DOHH2 (cell line): ENCODE data around the gene RABGAP1.

Experiments
- H3F3A ChIP-seq: fragments of 200-600 bp; sonication (generic), shearing (Covaris generic); 2 replicates; pipeline ENCODE4 v1.6.0; 2016; ENCODE audit warnings: antibody characterized with exemption, mild to moderate bottlenecking; ENCODE audit not compliant: control insufficient read depth, insufficient read depth
- H3K27ac ChIP-seq: fragments of 200-600 bp; sonication (generic); 2 replicates; pipeline ENCODE4 v1.5.1; 2014; ENCODE audit warnings: low read depth, mild to moderate bottlenecking, low read length, moderate library complexity
- H3K27me3 ChIP-seq: fragments of 200-600 bp; sonication (generic); 2 replicates; pipeline ENCODE4 v1.6.1; 2014; ENCODE audit warnings: mild to moderate bottlenecking, low read length, mixed read lengths; ENCODE audit not compliant: control insufficient read depth
- H3K36me3 ChIP-seq: fragments of 200-600 bp; sonication (generic); 2 replicates; pipeline ENCODE4 v1.6.1; 2014; ENCODE audit warnings: mild to moderate bottlenecking, low read length, moderate library complexity, mixed read lengths; ENCODE audit not compliant: control insufficient read depth
- H3K4me1 ChIP-seq: fragments of 200-600 bp; sonication (generic); 2 replicates; pipeline ENCODE4 v1.6.1; 2014; ENCODE audit warnings: mild to moderate bottlenecking, low read length, mixed read lengths; ENCODE audit not compliant: control insufficient read depth
- H3K4me2 ChIP-seq: fragments of 200-600 bp; sonication (generic); 2 replicates; pipeline ENCODE4 v1.6.0; 2014; ENCODE audit warnings: mild to moderate bottlenecking, low read length, moderate library complexity
- H3K4me3 ChIP-seq: fragments of 200-600 bp; sonication (generic); 2 replicates; pipeline ENCODE4 v1.5.1; 2014; ENCODE audit warnings: mild to moderate bottlenecking, low read length, mixed read lengths
- H3K79me2 ChIP-seq: fragments of 200-600 bp; sonication (generic); 2 replicates; pipeline ENCODE4 v1.6.1; 2014; ENCODE audit warnings: mild to moderate bottlenecking, low read length, mixed read lengths; ENCODE audit not compliant: control insufficient read depth
- H3K9me2 ChIP-seq: fragments of 200-600 bp; sonication (generic); replicated peaks from 2 replicates; pipeline ENCODE4 v1.6.1; 2014; ENCODE audit warnings: mild to moderate bottlenecking, low read length, mixed read lengths; ENCODE audit not compliant: control insufficient read depth
- H3K9me3 ChIP-seq: fragments of 200-600 bp; sonication (generic); 2 replicates; pipeline ENCODE4 v1.6.1; 2014; ENCODE audit warnings: antibody characterized with exemption, low read length, mixed read lengths; ENCODE audit not compliant: control insufficient read depth, insufficient read depth
- H4K20me1 ChIP-seq: fragments of 200-600 bp; sonication (generic); 2 replicates; pipeline ENCODE4 v1.6.0; 2014; ENCODE audit warnings: low read depth, mild to moderate bottlenecking, antibody characterized with exemption, low read length, moderate library complexity; ENCODE audit not compliant: control insufficient read depth, insufficient read depth
- CTCF ChIP-seq: fragments of 200-600 bp; sonication (generic); IDR thresholded peaks from one replicate; pipeline ENCODE4 v1.5.1; 2014; ENCODE audit warnings: antibody characterized with exemption, mild to moderate bottlenecking, low read depth, low read length; ENCODE audit not compliant: poor library complexity, severe bottlenecking
- EZH2phosphoT487 ChIP-seq: fragments of 200-600 bp; sonication (generic); IDR thresholded peaks from 2 replicates; pipeline ENCODE4 v1.6.1; 2017; ENCODE audit warnings: borderline replicate concordance, mild to moderate bottlenecking, antibody characterized with exemption, low read length, moderate library complexity, mixed read lengths

The RABGAP1 gene

GRCh38 chr9:123028973-123029372 lies 88.2 kb downstream of the RABGAP1 start:
- no peaks in the 10 kb centered on the region; the same call in 1 of the 2 replicates for H4K20me1 ChIP-seq
- H3K9me3 ChIP-seq, result no peaks in the 10 kb centered on the region
- H3K27ac ChIP-seq, result no peak overlapping the region
- H3K4me2 ChIP-seq, result no peak overlapping the region
- no peaks in the 10 kb centered on the region for H3K9me2 ChIP-seq
- no peaks in the 10 kb centered on the region for H3K4me1 ChIP-seq
- no peaks in the 10 kb centered on the region for H3K27me3 ChIP-seq
- H3K4me3 ChIP-seq, result no peak overlapping the region
- peaks cover 13% of the 10 kb centered on the region for H3K36me3 ChIP-seq
- H3F3A ChIP-seq, result no peaks in the 10 kb centered on the region
- TF ChIP-seq EZH2phosphoT487, result no peak
- no peak for TF ChIP-seq CTCF
- H3K79me2 ChIP-seq, result no peaks in the 10 kb centered on the region

DNA sequence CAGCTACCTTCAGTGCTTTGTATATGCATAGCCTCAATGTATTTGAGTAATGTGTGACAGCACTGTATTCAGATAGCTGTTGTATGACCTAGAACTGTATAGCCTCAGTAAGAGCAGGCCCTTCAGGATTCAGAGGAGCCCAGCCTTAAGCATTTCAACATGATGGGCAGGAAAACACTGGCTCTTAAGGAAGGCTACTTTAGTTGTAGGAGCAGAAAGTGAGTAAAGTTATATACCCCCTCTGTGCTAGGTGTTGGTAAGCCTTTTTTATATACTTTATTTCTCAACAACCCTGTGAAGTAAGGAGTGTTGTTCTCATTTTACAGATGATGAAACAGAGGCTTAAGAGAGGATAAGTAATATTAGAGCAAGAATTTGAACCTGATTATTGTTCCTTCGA lies 91.1 kb downstream of the RABGAP1 start:
- peaks cover 4% of the 10 kb centered on the region; the same call in 1 of the 2 replicates for H3K36me3 ChIP-seq
- no peak for TF ChIP-seq CTCF
- TF ChIP-seq EZH2phosphoT487, result no peak
- H3K9me2 ChIP-seq, result no peaks in the 10 kb centered on the region
- H3K27me3 ChIP-seq, result no peaks in the 10 kb centered on the region
- H3K4me1 ChIP-seq, result no peaks in the 10 kb centered on the region
- no peaks in the 10 kb centered on the region for H3F3A ChIP-seq
- H3K4me3 ChIP-seq, result no peak overlapping the region
- no peaks in the 10 kb centered on the region for H3K79me2 ChIP-seq
- no peaks in the 10 kb centered on the region for H3K9me3 ChIP-seq
- no peak overlapping the region for H3K27ac ChIP-seq
- H3K4me2 ChIP-seq, result no peak overlapping the region
- H4K20me1 ChIP-seq, result no peaks in the 10 kb centered on the region; the same call in 1 of the 2 replicates

- Histone ChIP-seq H4K20me1 (no peaks in the 10 kb centered on the region; the same call in 1 of the 2 replicates), H3K4me1 (no peaks in the 10 kb centered on the region), H3K9me3 (no peaks in the 10 kb centered on the region), H3K4me2 (no peak within 1 kb of the TSS), H3K4me3 (no peak within 1 kb of the TSS), H3K79me2 (no peaks in the 10 kb centered on the region), H3K36me3 (peaks cover 2% of the 10 kb centered on the region; the same call in 1 of the 2 replicates), H3F3A (no peaks in the 10 kb centered on the region), H3K9me2 (no peaks in the 10 kb centered on the region), H3K27ac (no peak within 1 kb of the TSS), H3K27me3 (no peaks in the 10 kb centered on the region)
- TF ChIP-seq EZH2phosphoT487 (no peak), CTCF (no peak)
Measured at GRCh38 chr9:123033352-123033751, 92.5 kb downstream of the RABGAP1 start, which contains the start of gene GPR21. Gene GPR21, plus strand, starts transcription at chr9:123033667. Its CDS starts 900 bp downstream, at chr9:123034567.
